ENCODE results near the gene GRID2. TPM values are rescaled to one million over a fixed set of nuclear protein-coding genes. Genes with fewer than 3 reads are reported as not detected.

GRID2 gene
- total and polyA plus RNA-seq, 4 donors: under 0.01 to 0.02 TPM; not detected in 2

- Histone ChIP-seq H3K9ac (ENCODE audit: low read depth in 1 of 2, low read length in 2 of 2) (no peak overlapping the region), H3K4me3 (ENCODE audit: low read depth in 1 of 3, low read length in 3 of 3) (no peak overlapping the region), H3K4me1 (ENCODE audit: control insufficient read depth in 4 of 4, insufficient read depth in 4 of 4, low read length in 3 of 4) (no peaks in the 10 kb centered on the region), H3K27me3 (ENCODE audit: control insufficient read depth in 4 of 4, insufficient read depth in 4 of 4, low read length in 3 of 4) (no peaks in the 10 kb centered on the region), H3K9me3 (ENCODE audit: control insufficient read depth in 4 of 4, low read length in 3 of 4) (no peaks in the 10 kb centered on the region), H3K36me3 (ENCODE audit: control insufficient read depth in 4 of 4, insufficient read depth in 3 of 4, low read depth in 1 of 4, low read length in 3 of 4) (no peaks in the 10 kb centered on the region), H3K27ac (ENCODE audit: low read depth in 1 of 2, low read length in 2 of 2) (no peak overlapping the region)
- TF ChIP-seq REST (IDR thresholded peaks at IDR 0.05) (no peak), MAX (IDR thresholded peaks at IDR 0.05) (no peak), RAD21 (IDR thresholded peaks at IDR 0.05) (no peak), HNF4A (conservative IDR thresholded peaks at IDR 0.05) (no peak), HNF4G (IDR thresholded peaks at IDR 0.05) (no peak), TAF1 (conservative IDR thresholded peaks at IDR 0.05) (no peak), YY1 (IDR thresholded peaks at IDR 0.05) (no peak), RXRA (IDR thresholded peaks at IDR 0.05) (no peak), NR2F2 (IDR thresholded peaks at IDR 0.05) (no peak), FOXA1 (IDR thresholded peaks at IDR 0.05) (no peak), EGR1 (IDR thresholded peaks at IDR 0.05; ENCODE audit: low read depth in 2 of 2) (no peak), FOXA2 (IDR thresholded peaks at IDR 0.05) (no peak), SP1 (IDR thresholded peaks at IDR 0.05) (no peak), GABPA (IDR thresholded peaks at IDR 0.05 in 1 of 2, conservative IDR thresholded peaks at IDR 0.05 in 1 of 2) (no peak), ATF3 (IDR thresholded peaks at IDR 0.05) (no peak)
- TF ChIP-seq, protein P1, sequence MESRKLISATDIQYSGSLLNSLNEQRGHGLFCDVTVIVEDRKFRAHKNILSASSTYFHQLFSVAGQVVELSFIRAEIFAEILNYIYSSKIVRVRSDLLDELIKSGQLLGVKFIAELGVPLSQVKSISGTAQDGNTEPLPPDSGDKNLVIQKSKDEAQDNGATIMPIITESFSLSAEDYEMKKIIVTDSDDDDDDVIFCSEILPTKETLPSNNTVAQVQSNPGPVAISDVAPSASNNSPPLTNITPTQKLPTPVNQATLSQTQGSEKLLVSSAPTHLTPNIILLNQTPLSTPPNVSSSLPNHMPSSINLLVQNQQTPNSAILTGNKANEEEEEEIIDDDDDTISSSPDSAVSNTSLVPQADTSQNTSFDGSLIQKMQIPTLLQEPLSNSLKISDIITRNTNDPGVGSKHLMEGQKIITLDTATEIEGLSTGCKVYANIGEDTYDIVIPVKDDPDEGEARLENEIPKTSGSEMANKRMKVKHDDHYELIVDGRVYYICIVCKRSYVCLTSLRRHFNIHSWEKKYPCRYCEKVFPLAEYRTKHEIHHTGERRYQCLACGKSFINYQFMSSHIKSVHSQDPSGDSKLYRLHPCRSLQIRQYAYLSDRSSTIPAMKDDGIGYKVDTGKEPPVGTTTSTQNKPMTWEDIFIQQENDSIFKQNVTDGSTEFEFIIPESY (IDR thresholded peaks at IDR 0.05): no peak
- TF ChIP-seq, protein P2, sequence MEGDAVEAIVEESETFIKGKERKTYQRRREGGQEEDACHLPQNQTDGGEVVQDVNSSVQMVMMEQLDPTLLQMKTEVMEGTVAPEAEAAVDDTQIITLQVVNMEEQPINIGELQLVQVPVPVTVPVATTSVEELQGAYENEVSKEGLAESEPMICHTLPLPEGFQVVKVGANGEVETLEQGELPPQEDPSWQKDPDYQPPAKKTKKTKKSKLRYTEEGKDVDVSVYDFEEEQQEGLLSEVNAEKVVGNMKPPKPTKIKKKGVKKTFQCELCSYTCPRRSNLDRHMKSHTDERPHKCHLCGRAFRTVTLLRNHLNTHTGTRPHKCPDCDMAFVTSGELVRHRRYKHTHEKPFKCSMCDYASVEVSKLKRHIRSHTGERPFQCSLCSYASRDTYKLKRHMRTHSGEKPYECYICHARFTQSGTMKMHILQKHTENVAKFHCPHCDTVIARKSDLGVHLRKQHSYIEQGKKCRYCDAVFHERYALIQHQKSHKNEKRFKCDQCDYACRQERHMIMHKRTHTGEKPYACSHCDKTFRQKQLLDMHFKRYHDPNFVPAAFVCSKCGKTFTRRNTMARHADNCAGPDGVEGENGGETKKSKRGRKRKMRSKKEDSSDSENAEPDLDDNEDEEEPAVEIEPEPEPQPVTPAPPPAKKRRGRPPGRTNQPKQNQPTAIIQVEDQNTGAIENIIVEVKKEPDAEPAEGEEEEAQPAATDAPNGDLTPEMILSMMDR (IDR thresholded peaks at IDR 0.05; ENCODE audit: low read depth, low read length, missing input control): no peak
- 83% methylated on average over 3 of the region's 3 CpGs for WGBS
- DNase-seq (ENCODE audit: low spot score): no peak
These were observed 908.5 kb downstream of the GRID2 start for GRCh38 chr4:93212250-93212649.

DNA sequence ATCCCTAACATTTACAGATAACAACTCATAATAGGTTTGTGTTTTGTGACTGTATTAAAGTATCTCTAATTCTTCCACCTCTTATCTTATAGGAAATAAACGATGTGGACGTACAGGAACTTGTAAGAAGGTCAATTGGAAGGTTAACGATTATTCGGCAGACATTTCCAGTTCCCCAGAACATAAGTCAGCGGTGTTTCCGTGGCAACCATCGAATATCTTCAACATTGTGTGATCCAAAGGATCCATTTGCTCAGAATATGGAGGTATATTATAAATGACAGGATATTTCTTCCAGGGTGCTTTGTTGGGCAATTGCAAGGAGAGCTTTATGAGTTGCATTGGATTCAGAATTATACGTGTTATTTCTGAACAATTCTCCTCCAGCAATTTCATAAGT, 912.9 kb downstream of the GRID2 start:
- WGBS: 72% methylated on average over 8 of the region's 8 CpGs
- Histone ChIP-seq H3K27me3 (ENCODE audit: control insufficient read depth in 4 of 4, insufficient read depth in 4 of 4, low read length in 3 of 4) (no peaks in the 10 kb centered on the region), H3K9ac (ENCODE audit: low read depth in 1 of 2, low read length in 2 of 2) (no peak overlapping the region), H3K9me3 (ENCODE audit: control insufficient read depth in 4 of 4, low read length in 3 of 4) (no peaks in the 10 kb centered on the region), H3K36me3 (ENCODE audit: control insufficient read depth in 4 of 4, insufficient read depth in 3 of 4, low read depth in 1 of 4, low read length in 3 of 4) (no peaks in the 10 kb centered on the region), H3K4me3 (ENCODE audit: low read depth in 1 of 3, low read length in 3 of 3) (no peak overlapping the region), H3K27ac (ENCODE audit: low read depth in 1 of 2, low read length in 2 of 2) (no peak overlapping the region), H3K4me1 (ENCODE audit: control insufficient read depth in 4 of 4, insufficient read depth in 4 of 4, low read length in 3 of 4) (no peaks in the 10 kb centered on the region)
- no peak for DNase-seq (ENCODE audit: low spot score)
- TF ChIP-seq RXRA (IDR thresholded peaks at IDR 0.05) (no peak), RAD21 (IDR thresholded peaks at IDR 0.05) (no peak), HNF4A (conservative IDR thresholded peaks at IDR 0.05) (no peak), MAX (IDR thresholded peaks at IDR 0.05) (no peak)

All from liver (tissue), 9 donors.